Measurements from ENCODE around the gene CCBE1. TPM values are rescaled to one million over a fixed set of nuclear protein-coding genes. Genes with fewer than 3 reads are reported as not detected.

Gene CCBE1
- total RNA-seq, 1 experiment from 2014 or later: 1.3 TPM

Other genes starting within 250 kb of the CCBE1 start
- gene PMAIP1, start 202.6 kb upstream of the CCBE1 start, total RNA-seq (2014; rRNA removed; shearing (Covaris generic)): 131 and 207 TPM in 2 replicates